Activated CD8-positive, alpha-beta T cell treated with anti-CD3 and anti-CD28 coated beads for 36 hours (primary cell): ENCODE measurements around the gene KIAA0513. TPM values are rescaled to one million over a fixed set of nuclear protein-coding genes. Genes with fewer than 3 reads are reported as not detected.

Experiments used
- ATAC-seq: fragments of 200-7000 bp; cut with Tn5 transposase; one replicate; pipeline ENCODE4 v1.10.0; 2021; ENCODE audit warnings: mild to moderate bottlenecking, moderate library complexity
- CTCF ChIA-PET: fragments of 350-600 bp; sonication (Branson Sonifier 250); formaldehyde crosslinking; loops from one replicate; lab custom pipeline; 2021; ENCODE audit warnings: antibody characterized with exemption; lab: Charles Lee
- POLR2A ChIA-PET: fragments of 350-600 bp; sonication (Branson Sonifier 250); formaldehyde crosslinking; loops from one replicate; lab custom pipeline; 2021; ENCODE audit warnings: antibody characterized with exemption; lab: Charles Lee
- DNase-seq: peaks from one replicate; pipeline ENCODE4 v3.0.0-alpha.2; 2020
- H3K27ac Mint-ChIP-seq: one replicate; pipeline ENCODE4 v1.8.0; 2021; ENCODE audit warnings: mild to moderate bottlenecking, mixed read lengths
- H3K27me3 Mint-ChIP-seq: one replicate; pipeline ENCODE4 v1.8.0; 2021; ENCODE audit warnings: mixed read lengths
- H3K36me3 Mint-ChIP-seq: one replicate; pipeline ENCODE4 v1.8.0; 2021; ENCODE audit warnings: low read depth, mixed read lengths
- H3K4me1 Mint-ChIP-seq: one replicate; pipeline ENCODE4 v1.8.0; 2021; ENCODE audit warnings: low read depth, mixed read lengths
- H3K4me3 Mint-ChIP-seq: one replicate; pipeline ENCODE4 v1.8.0; 2021; ENCODE audit warnings: mild to moderate bottlenecking, moderate library complexity, mixed read lengths
- H3K9me3 Mint-ChIP-seq: one replicate; pipeline ENCODE4 v1.8.0; 2021; ENCODE audit warnings: mixed read lengths
- intact Hi-C: fragments of 100-400 bp; cut with micrococcal nuclease; formaldehyde crosslinking; loops from one replicate; pipeline ENCODE4 v1.10.0; 2022
- total RNA-seq, 2 experiments: library from RNA; stranded (reverse); gene quantifications; one replicate each; pipeline ENCODE4 v1.2.3, GENCODE V29; 2021
- TF ChIP-seq, protein P1 (sequence below): fragments of 200-600 bp; IDR thresholded peaks from one replicate; pipeline ENCODE4 v1.8.0; 2022; ENCODE audit warnings: antibody characterized with exemption, mild to moderate bottlenecking

The KIAA0513 gene
- total RNA-seq, 2 experiments from 2014 or later: 3.9 to 5.3 TPM

DNA sequence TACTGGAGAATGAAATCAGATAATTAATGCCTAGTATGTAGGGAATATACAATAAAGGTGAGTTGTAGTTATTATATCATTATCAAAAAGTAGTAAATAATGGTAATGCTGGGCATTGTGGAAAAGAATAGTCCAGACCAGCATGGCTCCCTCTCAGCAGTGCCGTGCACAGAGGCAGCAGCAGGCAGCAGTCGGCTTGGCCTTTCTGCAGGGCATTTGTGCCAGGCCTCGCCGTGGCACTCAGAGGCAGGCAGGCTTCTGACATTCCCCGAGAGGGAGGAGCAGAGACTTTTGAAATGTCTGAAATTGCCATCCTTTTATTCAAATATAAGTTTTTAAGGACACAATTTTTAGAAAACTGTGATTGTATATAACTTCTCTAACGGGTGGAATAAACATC, 15.0 kb downstream of the KIAA0513 start:
- CTCF ChIA-PET: interaction anchor here (0.6 kb wide), 1 partner anchor 72 kb away, joined by 3 read pairs; no protein-coding TSS in a partner anchor
- ATAC-seq (no peak), DNase-seq (no peak)
- Mint-ChIP-seq H3K9me3 (no peaks in the 10 kb centered on the region), H3K27me3 (no peaks in the 10 kb centered on the region), H3K36me3 (no peaks in the 10 kb centered on the region), H3K4me3 (no peak overlapping the region), H3K4me1 (peaks cover 13% of the 10 kb centered on the region), H3K27ac (no peak overlapping the region)
- TF ChIP-seq, protein P1, sequence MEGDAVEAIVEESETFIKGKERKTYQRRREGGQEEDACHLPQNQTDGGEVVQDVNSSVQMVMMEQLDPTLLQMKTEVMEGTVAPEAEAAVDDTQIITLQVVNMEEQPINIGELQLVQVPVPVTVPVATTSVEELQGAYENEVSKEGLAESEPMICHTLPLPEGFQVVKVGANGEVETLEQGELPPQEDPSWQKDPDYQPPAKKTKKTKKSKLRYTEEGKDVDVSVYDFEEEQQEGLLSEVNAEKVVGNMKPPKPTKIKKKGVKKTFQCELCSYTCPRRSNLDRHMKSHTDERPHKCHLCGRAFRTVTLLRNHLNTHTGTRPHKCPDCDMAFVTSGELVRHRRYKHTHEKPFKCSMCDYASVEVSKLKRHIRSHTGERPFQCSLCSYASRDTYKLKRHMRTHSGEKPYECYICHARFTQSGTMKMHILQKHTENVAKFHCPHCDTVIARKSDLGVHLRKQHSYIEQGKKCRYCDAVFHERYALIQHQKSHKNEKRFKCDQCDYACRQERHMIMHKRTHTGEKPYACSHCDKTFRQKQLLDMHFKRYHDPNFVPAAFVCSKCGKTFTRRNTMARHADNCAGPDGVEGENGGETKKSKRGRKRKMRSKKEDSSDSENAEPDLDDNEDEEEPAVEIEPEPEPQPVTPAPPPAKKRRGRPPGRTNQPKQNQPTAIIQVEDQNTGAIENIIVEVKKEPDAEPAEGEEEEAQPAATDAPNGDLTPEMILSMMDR: no peak
- intact Hi-C loops: no loop called here
- POLR2A ChIA-PET: no interaction called here

DNA sequence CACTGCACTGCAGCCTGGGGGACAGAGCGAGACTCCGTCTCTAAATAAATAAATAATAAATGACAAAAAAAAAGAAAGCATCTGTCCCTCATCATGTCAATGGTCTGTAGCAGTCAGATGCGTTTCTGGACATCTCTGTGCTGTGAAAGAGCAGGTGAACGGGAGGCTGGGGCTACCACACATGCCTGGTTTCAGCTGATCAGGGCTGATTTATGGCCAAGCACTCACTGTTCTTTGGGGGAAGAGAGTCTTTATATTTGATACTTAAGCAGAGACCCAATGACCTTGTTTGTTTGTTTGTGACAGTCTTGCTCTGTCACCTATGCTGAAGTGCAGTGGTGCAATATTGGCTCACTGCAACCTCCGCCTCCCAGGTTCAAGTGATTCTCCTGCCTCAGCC, 17.5 kb downstream of the KIAA0513 start:
- Mint-ChIP-seq H3K27ac (no peak overlapping the region), H3K36me3 (no peaks in the 10 kb centered on the region), H3K9me3 (no peaks in the 10 kb centered on the region), H3K27me3 (no peaks in the 10 kb centered on the region), H3K4me1 (peaks cover 16% of the 10 kb centered on the region), H3K4me3 (no peak overlapping the region)
- TF ChIP-seq, protein P1: no peak
- DNase-seq: no peak
- CTCF ChIA-PET: no interaction called here
- no peak for ATAC-seq
- intact Hi-C loops: no loop called here
- POLR2A ChIA-PET: no interaction called here

DNA sequence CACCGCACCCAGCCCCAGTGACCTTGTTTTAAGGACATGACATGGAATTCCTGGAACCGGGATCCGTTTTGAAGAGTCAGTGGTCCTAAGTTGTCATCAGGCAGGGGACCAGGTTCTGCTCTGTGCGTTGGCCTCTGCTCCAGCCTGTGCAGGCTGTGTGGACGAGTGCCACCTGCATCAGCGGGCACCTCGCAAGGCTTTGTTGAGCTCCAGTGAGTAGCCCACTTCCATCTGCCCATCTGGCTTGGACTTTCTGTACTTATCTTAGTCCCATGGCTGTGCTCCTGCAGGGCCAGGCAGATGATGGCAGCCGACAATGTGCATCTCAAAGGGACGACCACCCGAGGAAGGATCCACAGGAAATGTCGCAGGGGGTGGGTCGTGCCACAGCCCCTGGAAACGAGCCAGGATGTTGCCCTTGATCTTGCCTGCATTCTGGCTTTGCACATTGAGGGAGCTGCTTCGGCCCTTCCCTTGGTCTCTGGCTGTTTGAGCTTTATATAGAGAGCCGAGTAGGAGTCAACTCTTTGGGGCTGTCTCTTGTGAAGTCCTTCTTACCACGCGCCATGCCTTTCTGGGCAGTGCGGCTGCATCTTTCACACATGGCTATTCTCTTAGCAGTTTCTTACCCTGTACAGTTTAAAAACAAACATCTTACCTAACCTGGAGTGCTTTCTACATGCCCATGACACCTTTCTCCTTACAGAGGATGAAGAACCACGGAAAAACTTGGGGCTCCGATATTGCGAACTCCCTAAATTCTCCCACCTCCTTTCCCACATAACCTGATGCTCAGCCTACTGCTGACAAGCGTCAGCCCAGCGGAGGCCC, 18.3 kb downstream of the KIAA0513 start:
- CTCF ChIA-PET: interaction anchor here (1.2 to 2.3 kb wide), 2 partner anchors 10 to 199 kb away, joined by 3 to 8 read pairs; no protein-coding TSS in a partner anchor
- ATAC-seq (no peak), DNase-seq (no peak)
- Mint-ChIP-seq H3K4me1 (peaks cover 20% of the 10 kb centered on the region), H3K27ac (no peak overlapping the region), H3K36me3 (no peaks in the 10 kb centered on the region), H3K9me3 (no peaks in the 10 kb centered on the region), H3K4me3 (no peak overlapping the region), H3K27me3 (no peaks in the 10 kb centered on the region)
- TF ChIP-seq, protein P1: no peak
- intact Hi-C loops: no loop called here
- POLR2A ChIA-PET: interaction anchor here (1.4 kb wide), 1 partner anchor 16 kb away, joined by 3 read pairs; no protein-coding TSS in a partner anchor

DNA sequence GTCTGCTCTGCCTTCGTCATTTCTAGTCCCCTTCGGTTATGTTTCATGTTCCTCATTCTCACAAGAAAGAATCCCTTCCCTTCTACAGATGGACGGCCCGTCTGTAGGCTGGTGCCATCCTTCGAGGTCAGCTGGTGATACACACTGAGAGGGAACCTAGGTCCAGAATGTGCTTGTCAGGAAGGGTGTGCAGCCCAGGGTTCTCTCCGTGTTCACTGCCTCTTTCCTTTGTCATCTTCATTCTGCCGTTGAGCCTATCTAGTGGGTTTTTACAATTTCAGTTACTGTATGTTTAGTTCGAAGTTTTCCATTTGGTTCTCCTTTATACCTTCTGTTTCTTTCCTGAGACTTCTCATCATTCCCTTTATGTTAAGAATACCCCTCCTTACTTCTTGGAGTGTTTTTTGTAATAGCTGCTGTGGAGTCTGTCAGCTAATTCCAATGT, 18.9 kb downstream of the KIAA0513 start:
- intact Hi-C loops: no loop called here
- TF ChIP-seq, protein P1: no peak
- Mint-ChIP-seq H3K9me3 (no peaks in the 10 kb centered on the region), H3K27ac (no peak overlapping the region), H3K36me3 (no peaks in the 10 kb centered on the region), H3K4me1 (peaks cover 20% of the 10 kb centered on the region), H3K4me3 (no peak overlapping the region), H3K27me3 (no peaks in the 10 kb centered on the region)
- POLR2A ChIA-PET: interaction anchor here (0.9 to 1.4 kb wide), 3 partner anchors 10 to 16 kb away, joined by 3 read pairs; no protein-coding TSS in a partner anchor
- CTCF ChIA-PET: interaction anchor here (0.9 to 2.3 kb wide), 4 partner anchors 10 to 199 kb away, joined by 3 to 8 read pairs (median 5); no protein-coding TSS in a partner anchor
- DNase-seq: no peak
- no peak for ATAC-seq
